Measurements from ENCODE around the gene TPPP3.

The TPPP3 gene

DNA sequence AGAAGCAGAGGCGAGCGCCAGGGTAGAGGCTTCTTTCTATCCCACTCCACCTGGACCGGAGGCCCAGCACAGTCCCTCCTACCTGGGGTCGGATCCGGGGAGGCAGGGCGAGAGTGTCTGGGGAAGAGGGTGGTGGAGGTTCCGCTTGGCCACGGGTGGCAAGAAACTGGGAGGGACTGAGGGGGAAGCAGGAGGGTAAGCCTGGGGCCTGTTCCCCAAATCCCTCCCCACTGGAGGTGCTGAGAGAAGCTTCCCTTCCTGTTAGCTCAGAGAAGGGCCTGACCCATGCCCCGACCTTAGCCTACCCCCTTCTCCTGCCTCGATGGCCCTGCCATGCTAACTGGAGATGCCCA is 1.8 kb upstream of the TPPP3 start:
- no peaks in the 10 kb centered on the region for H3K36me3 ChIP-seq (ENCODE audit: control insufficient read depth in 1 of 2, insufficient read depth in 2 of 2, low read length in 2 of 2)
- no peak overlapping the region for H3K4me3 ChIP-seq (ENCODE audit: low read depth, low read length)
- H2BK12ac ChIP-seq (ENCODE audit: low read length) = no peak overlapping the region
- H3K4me2 ChIP-seq (ENCODE audit: low read length) = no peak overlapping the region
- peaks cover 17 to 19% of the 10 kb centered on the region in 2 experiments for H3K4me1 ChIP-seq (ENCODE audit: control insufficient read depth in 1 of 2, insufficient read depth in 2 of 2, low read length in 2 of 2)
- no peak for DNase-seq
- no peak overlapping the region for H4K91ac ChIP-seq (ENCODE audit: low read depth, low read length)
- no peak overlapping the region for H3K18ac ChIP-seq (ENCODE audit: low read length)
- no peak overlapping the region for H3K27ac ChIP-seq (ENCODE audit: low read depth, low read length)
- no peaks in the 10 kb centered on the region for H3K79me2 ChIP-seq (ENCODE audit: control insufficient read depth, insufficient read depth, low read length, poor library complexity)
- H2BK120ac ChIP-seq (ENCODE audit: insufficient read depth, low read length, poor library complexity) = no peak overlapping the region
- H2AFZ ChIP-seq (ENCODE audit: insufficient read depth, low read length, poor library complexity) = no peak overlapping the region
- no peak overlapping the region for H3K4ac ChIP-seq (ENCODE audit: low read depth, low read length)
- no peaks in the 10 kb centered on the region for H3K79me1 ChIP-seq (ENCODE audit: low read length)
- H3K9me3 ChIP-seq (ENCODE audit: insufficient read depth, low read depth, low read length) = peaks cover 2% of the 10 kb centered on the region
- no peak overlapping the region for H2AK5ac ChIP-seq (ENCODE audit: low read length)
- H2BK5ac ChIP-seq (ENCODE audit: low read depth, low read length, poor library complexity) = no peak overlapping the region
- no CpG with 5 or more reads among the region's 10 CpGs for WGBS (ENCODE audit: extremely low coverage, insufficient coverage, insufficient read length)
- no peak overlapping the region for H3K9ac ChIP-seq (ENCODE audit: low read length)
- H3K14ac ChIP-seq (ENCODE audit: low read length) = no peak overlapping the region
- no peak overlapping the region for H3K23ac ChIP-seq (ENCODE audit: low read length)
- no peak overlapping the region for H4K8ac ChIP-seq (ENCODE audit: low read depth, low read length)
- no peak overlapping the region for H4K12ac ChIP-seq (ENCODE audit: low read depth, low read length)
- H3K27me3 ChIP-seq (ENCODE audit: insufficient read depth, low read length) = peaks cover 33% of the 10 kb centered on the region

DNA sequence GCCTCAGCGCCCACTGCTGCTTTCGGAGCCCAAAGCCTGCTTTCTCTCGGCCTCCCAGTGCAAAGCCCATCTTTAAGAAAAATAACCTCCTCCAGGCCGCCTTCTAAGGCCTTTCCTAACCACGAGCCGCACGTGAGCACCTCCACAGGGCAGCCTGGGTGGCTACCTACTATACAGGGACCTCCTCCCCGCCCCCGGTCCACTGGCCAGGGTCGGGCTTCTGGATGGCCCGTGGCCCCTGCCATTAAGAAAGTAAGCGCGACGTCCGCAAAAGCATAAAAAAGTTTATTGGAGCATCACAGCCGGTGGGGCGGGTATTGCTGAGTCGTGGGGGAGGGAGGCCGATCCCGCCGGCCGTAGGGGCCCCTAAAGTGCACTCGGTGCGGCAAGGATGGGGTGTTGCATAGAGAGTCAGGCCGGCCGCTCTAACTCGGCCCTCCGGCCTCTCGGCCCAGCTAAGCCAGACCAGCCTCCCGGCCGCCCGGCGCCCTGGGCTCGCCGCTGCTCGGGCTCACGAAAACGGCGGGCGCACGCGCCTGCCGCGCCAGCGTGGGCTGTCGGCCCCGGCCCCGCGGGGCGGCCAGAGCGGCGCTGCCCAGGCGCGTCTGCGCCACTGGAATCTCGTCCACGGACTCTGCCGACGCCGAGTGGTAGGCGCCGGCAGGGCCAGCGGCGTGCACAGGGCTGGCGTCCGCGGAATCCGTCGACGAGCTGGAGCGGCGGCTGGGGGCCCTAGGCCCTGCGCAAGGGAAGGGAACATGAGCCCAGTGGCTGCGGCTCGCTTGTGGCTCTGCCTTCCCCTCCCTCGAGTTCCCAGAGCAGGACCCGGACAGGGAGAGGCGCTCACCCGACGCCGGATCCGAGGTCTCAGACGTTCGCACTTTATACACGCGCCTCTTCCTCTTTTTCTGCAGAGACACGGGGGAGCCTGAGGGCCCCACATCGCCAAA is 1.1 kb upstream of the TPPP3 start:
- no peak for DNase-seq
- Histone ChIP-seq H2BK5ac (ENCODE audit: low read depth, low read length, poor library complexity) (no peak overlapping the region), H4K8ac (ENCODE audit: low read depth, low read length) (no peak overlapping the region), H4K91ac (ENCODE audit: low read depth, low read length) (no peak overlapping the region), H4K12ac (ENCODE audit: low read depth, low read length) (no peak overlapping the region), H3K9ac (ENCODE audit: low read length) (no peak overlapping the region), H3K9me3 (ENCODE audit: insufficient read depth, low read depth, low read length) (no peaks in the 10 kb centered on the region), H3K18ac (ENCODE audit: low read length) (no peak overlapping the region), H2BK12ac (ENCODE audit: low read length) (no peak overlapping the region), H2BK120ac (ENCODE audit: insufficient read depth, low read length, poor library complexity) (no peak overlapping the region), H3K36me3 (ENCODE audit: control insufficient read depth in 1 of 2, insufficient read depth in 2 of 2, low read length in 2 of 2) (no peaks in the 10 kb centered on the region), H2AK5ac (ENCODE audit: low read length) (no peak overlapping the region), H3K79me1 (ENCODE audit: low read length) (no peaks in the 10 kb centered on the region), H3K14ac (ENCODE audit: low read length) (no peak overlapping the region), H3K4me3 (ENCODE audit: low read depth, low read length) (no peak overlapping the region), H3K27me3 (ENCODE audit: insufficient read depth, low read length) (peaks cover 33% of the 10 kb centered on the region), H3K4me2 (ENCODE audit: low read length) (peak overlapping the region; percentile 48), H3K79me2 (ENCODE audit: control insufficient read depth, insufficient read depth, low read length, poor library complexity) (no peaks in the 10 kb centered on the region), H3K4ac (ENCODE audit: low read depth, low read length) (no peak overlapping the region), H3K23ac (ENCODE audit: low read length) (no peak overlapping the region), H3K4me1 (ENCODE audit: control insufficient read depth in 1 of 2, insufficient read depth in 2 of 2, low read length in 2 of 2) (peaks cover 17 to 19% of the 10 kb centered on the region in 2 experiments), H3K27ac (ENCODE audit: low read depth, low read length) (no peak overlapping the region), H2AFZ (ENCODE audit: insufficient read depth, low read length, poor library complexity) (no peak overlapping the region)
- no CpG with 5 or more reads among the region's 88 CpGs for WGBS (ENCODE audit: extremely low coverage, insufficient coverage, insufficient read length)

DNA sequence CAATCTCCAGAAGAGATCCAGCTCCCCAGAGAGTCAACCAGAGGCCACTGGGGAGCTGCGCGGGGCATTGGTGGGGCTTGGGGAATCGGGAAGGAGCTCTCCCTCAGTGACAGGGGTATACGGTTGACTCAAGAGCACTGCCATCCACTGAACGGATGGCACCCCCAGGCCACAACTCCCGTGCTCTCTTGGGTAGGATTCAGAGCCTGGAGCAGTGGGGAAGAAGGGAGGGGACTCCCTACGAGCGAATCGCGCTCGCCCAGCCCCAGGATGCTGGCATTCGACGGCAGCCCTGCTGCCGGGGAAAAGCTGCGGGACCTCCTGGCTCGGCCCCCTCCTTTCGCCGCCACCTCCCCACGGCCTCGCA is 473 bp upstream of the TPPP3 start:
- Histone ChIP-seq H3K9me3 (ENCODE audit: insufficient read depth, low read depth, low read length) (no peaks in the 10 kb centered on the region), H3K14ac (ENCODE audit: low read length) (no peak overlapping the region), H2BK5ac (ENCODE audit: low read depth, low read length, poor library complexity) (no peak overlapping the region), H3K27ac (ENCODE audit: low read depth, low read length) (no peak overlapping the region), H3K18ac (ENCODE audit: low read length) (no peak overlapping the region), H3K36me3 (ENCODE audit: control insufficient read depth in 1 of 2, insufficient read depth in 2 of 2, low read length in 2 of 2) (no peaks in the 10 kb centered on the region), H3K27me3 (ENCODE audit: insufficient read depth, low read length) (peaks cover 33% of the 10 kb centered on the region), H3K4me2 (ENCODE audit: low read length) (peak overlapping the region; percentile 47), H3K79me1 (ENCODE audit: low read length) (no peaks in the 10 kb centered on the region), H3K9ac (ENCODE audit: low read length) (no peak overlapping the region), H4K8ac (ENCODE audit: low read depth, low read length) (no peak overlapping the region), H3K4me3 (ENCODE audit: low read depth, low read length) (no peak overlapping the region), H3K79me2 (ENCODE audit: control insufficient read depth, insufficient read depth, low read length, poor library complexity) (no peaks in the 10 kb centered on the region), H2AK5ac (ENCODE audit: low read length) (no peak overlapping the region), H3K4ac (ENCODE audit: low read depth, low read length) (no peak overlapping the region), H2BK120ac (ENCODE audit: insufficient read depth, low read length, poor library complexity) (no peak overlapping the region), H2AFZ (ENCODE audit: insufficient read depth, low read length, poor library complexity) (no peak overlapping the region), H4K12ac (ENCODE audit: low read depth, low read length) (no peak overlapping the region), H2BK12ac (ENCODE audit: low read length) (no peak overlapping the region), H4K91ac (ENCODE audit: low read depth, low read length) (no peak overlapping the region), H3K23ac (ENCODE audit: low read length) (no peak overlapping the region), H3K4me1 (ENCODE audit: control insufficient read depth in 1 of 2, insufficient read depth in 2 of 2, low read length in 2 of 2) (peaks cover 17 to 19% of the 10 kb centered on the region in 2 experiments)
- WGBS (ENCODE audit: extremely low coverage, insufficient coverage, insufficient read length) = no CpG with 5 or more reads among the region's 20 CpGs
- DNase-seq = no peak

DNA sequence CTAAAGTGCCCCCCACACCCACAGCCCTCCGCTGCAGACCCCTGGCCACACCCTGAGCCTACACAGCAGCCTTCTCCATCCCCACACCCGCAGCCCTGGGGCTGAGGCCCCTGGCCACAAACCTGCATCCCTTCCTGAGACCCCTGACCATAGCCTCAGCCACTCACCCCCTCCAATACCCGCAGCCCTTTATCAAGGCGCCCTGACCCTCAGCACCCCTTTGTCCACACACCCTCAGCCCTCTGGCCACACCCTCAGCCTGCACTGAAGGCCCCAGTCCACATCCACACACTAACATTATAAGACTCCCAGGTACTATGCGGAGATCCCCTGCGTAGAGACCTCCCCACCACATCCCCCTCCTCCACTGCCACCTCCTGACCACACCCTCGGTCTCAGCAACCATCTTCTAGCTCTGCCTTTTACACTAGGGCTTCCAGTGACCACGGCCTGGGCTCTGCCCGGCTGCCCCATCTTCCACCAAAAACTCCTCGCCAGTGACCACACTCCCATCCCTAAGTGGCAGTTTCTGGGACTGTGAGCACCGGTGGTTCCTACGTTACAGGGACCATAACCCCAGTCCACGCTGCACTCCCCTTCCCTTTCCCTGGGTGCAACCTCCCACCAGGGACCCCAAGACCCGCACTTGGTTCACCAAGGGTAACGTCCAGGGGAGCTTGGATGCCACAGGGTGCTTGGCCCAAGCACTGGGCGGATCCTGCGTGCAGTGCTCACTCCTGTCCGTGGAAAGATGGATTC is 818 bp downstream of the TPPP3 start:
- Histone ChIP-seq H2BK120ac (ENCODE audit: insufficient read depth, low read length, poor library complexity) (no peak overlapping the region), H4K8ac (ENCODE audit: low read depth, low read length) (no peak overlapping the region)
- no CpG with 5 or more reads among the region's 18 CpGs for WGBS (ENCODE audit: extremely low coverage, insufficient coverage, insufficient read length)

More for the DNA sequence above, 818 bp downstream of the TPPP3 start:
- Histone ChIP-seq H2BK5ac (ENCODE audit: low read depth, low read length, poor library complexity) (no peak overlapping the region), H2AK5ac (ENCODE audit: low read length) (no peak overlapping the region), H3K4me3 (ENCODE audit: low read depth, low read length) (no peak overlapping the region), H3K79me2 (ENCODE audit: control insufficient read depth, insufficient read depth, low read length, poor library complexity) (no peaks in the 10 kb centered on the region), H4K91ac (ENCODE audit: low read depth, low read length) (no peak overlapping the region), H3K9me3 (ENCODE audit: insufficient read depth, low read depth, low read length) (peaks cover 2% of the 10 kb centered on the region), H3K9ac (ENCODE audit: low read length) (no peak overlapping the region), H2AFZ (ENCODE audit: insufficient read depth, low read length, poor library complexity) (no peak overlapping the region), H3K4me1 (ENCODE audit: control insufficient read depth in 1 of 2, insufficient read depth in 2 of 2, low read length in 2 of 2) (peaks cover 17 to 19% of the 10 kb centered on the region in 2 experiments), H3K27ac (ENCODE audit: low read depth, low read length) (no peak overlapping the region), H3K27me3 (ENCODE audit: insufficient read depth, low read length) (peaks cover 33% of the 10 kb centered on the region), H3K23ac (ENCODE audit: low read length) (no peak overlapping the region), H3K36me3 (ENCODE audit: control insufficient read depth in 1 of 2, insufficient read depth in 2 of 2, low read length in 2 of 2) (no peaks in the 10 kb centered on the region), H2BK12ac (ENCODE audit: low read length) (no peak overlapping the region), H3K4me2 (ENCODE audit: low read length) (no peak overlapping the region), H4K12ac (ENCODE audit: low read depth, low read length) (no peak overlapping the region), H3K79me1 (ENCODE audit: low read length) (no peaks in the 10 kb centered on the region), H3K18ac (ENCODE audit: low read length) (no peak overlapping the region), H3K14ac (ENCODE audit: low read length) (no peak overlapping the region), H3K4ac (ENCODE audit: low read depth, low read length) (no peak overlapping the region)
- no peak for DNase-seq

All from trophoblast cell (in vitro differentiated cells and primary cell).